Keratinocyte (primary cell): Measurements from ENCODE around the gene TECRL. TPM values are rescaled to one million over a fixed set of nuclear protein-coding genes. Genes with fewer than 3 reads are reported as not detected.

Source experiments
- DNase-seq: peaks from one replicate; pipeline ENCODE4 v3.0.0-alpha.2; 2011; ENCODE audit warnings: low read depth, missing footprints, low spot score
- FAIRE-seq: peaks from 2 replicates; lab custom pipeline; 2011; peaks lifted over from hg19 to GRCh38; lab: Jason Lieb, UNC
- H2AFZ ChIP-seq: 2 replicates; pipeline ENCODE4 v1.6.0; 2012; ENCODE audit warnings: low read length, control low read depth, inconsistent platforms; ENCODE audit not compliant: control insufficient read depth
- H3K27ac ChIP-seq: 2 replicates; pipeline ENCODE4 v1.5.1; 2011; ENCODE audit warnings: low read length; ENCODE audit not compliant: control insufficient read depth, insufficient read depth
- H3K27me3 ChIP-seq: 3 replicates; pipeline ENCODE4 v1.6.0; 2011; ENCODE audit warnings: low read length; ENCODE audit not compliant: control insufficient read depth, insufficient read depth; ENCODE audit errors: extremely low read depth
- H3K36me3 ChIP-seq, 2 experiments: 2 replicates in 1 of 2; 3 replicates in 1 of 2; pipeline ENCODE4 v1.5.1; 2011; ENCODE audit warnings: low read length in 2 of 2, mild to moderate bottlenecking in 1 of 2; ENCODE audit not compliant: control insufficient read depth in 2 of 2, insufficient read depth in 2 of 2; ENCODE audit errors: extremely low read depth in 1 of 2
- H3K4me1 ChIP-seq: 3 replicates; pipeline ENCODE4 v1.5.1; 2011; ENCODE audit warnings: low read length; ENCODE audit not compliant: control insufficient read depth, insufficient read depth; ENCODE audit errors: extremely low read depth
- H3K4me2 ChIP-seq: 3 replicates; pipeline ENCODE4 v1.6.0; 2011; ENCODE audit warnings: low read depth, low read length; ENCODE audit not compliant: control insufficient read depth, insufficient read depth; ENCODE audit errors: extremely low read depth
- H3K4me3 ChIP-seq, 3 experiments: fragments of 200-600 bp in 1 of 3; sonication (generic) in 1 of 3; 2 replicates in 2 of 3; 3 replicates in 1 of 3; pipeline ENCODE4 v1.5.1; 2011 to 2016; ENCODE audit warnings: low read length in 3 of 3, mild to moderate bottlenecking in 3 of 3, control low read depth in 2 of 3, inconsistent platforms in 1 of 3, low read depth in 1 of 3, mixed read lengths in 1 of 3, mixed run types in 1 of 3, moderate library complexity in 1 of 3; ENCODE audit not compliant: control insufficient read depth in 2 of 3, insufficient read depth in 2 of 3; ENCODE audit errors: extremely low read depth in 1 of 3
- H3K79me2 ChIP-seq: 2 replicates; pipeline ENCODE4 v1.6.0; 2012; ENCODE audit warnings: low read length; ENCODE audit not compliant: control insufficient read depth, insufficient read depth
- H3K9ac ChIP-seq: 3 replicates; pipeline ENCODE4 v1.6.0; 2011; ENCODE audit warnings: low read length; ENCODE audit not compliant: control insufficient read depth, insufficient read depth; ENCODE audit errors: extremely low read depth
- H3K9me1 ChIP-seq: 3 replicates; pipeline ENCODE4 v1.6.0; 2011; ENCODE audit warnings: low read length; ENCODE audit not compliant: control insufficient read depth, insufficient read depth; ENCODE audit errors: extremely low read depth
- H3K9me3 ChIP-seq: 2 replicates; pipeline ENCODE4 v1.5.1; 2012; ENCODE audit warnings: low read depth, low read length; ENCODE audit not compliant: control insufficient read depth
- H4K20me1 ChIP-seq: 3 replicates; pipeline ENCODE4 v1.6.0; 2011; ENCODE audit warnings: low read length; ENCODE audit not compliant: control insufficient read depth, insufficient read depth; ENCODE audit errors: extremely low read depth
- CTCF ChIP-seq, 3 experiments: IDR thresholded peaks in 1 of 3; conservative IDR thresholded peaks in 1 of 3; optimal IDR thresholded peaks in 1 of 3; 2 replicates in 2 of 3; 3 replicates in 1 of 3; pipeline versions ENCODE3 to v1.5.1; 2011; ENCODE audit warnings: low read length in 3 of 3, mild to moderate bottlenecking in 3 of 3, moderate library complexity in 2 of 3, control low read depth in 1 of 3, inconsistent platforms in 1 of 3; ENCODE audit not compliant: insufficient read depth in 2 of 3; ENCODE audit errors: extremely low read depth in 1 of 3
- EZH2 ChIP-seq: IDR thresholded peaks from one replicate; pipeline ENCODE4 v1.6.1; 2012; ENCODE audit warnings: inconsistent platforms, mild to moderate bottlenecking, low read length, moderate library complexity
- dilution Hi-C: fragments of 300-500 bp; cut with MboI; formaldehyde crosslinking; loops from one replicate; pipeline ENCODE4 v1.7.0; 2020; ENCODE audit warnings: low sequenced_read_pairs; ENCODE audit not compliant: extremely low pct_ligation_motif_present
- polyA plus RNA-seq, 5 experiments: library from polyadenylated mRNA; depleted of rRNA in 3 of 5; stranded (reverse) in 3 of 5; stranded (forward) in 1 of 5; unstranded in 1 of 5; fragments of >200 nt; gene quantifications; 1 replicate in 1 of 5; 2 replicates in 3 of 5; 3 replicates in 1 of 5; pipeline versions ENCODE4 v1.2.1 to v1.2.3, GENCODE V29; 2011 to 2012; ENCODE audit warnings: missing spikeins in 2 of 5, low read depth in 1 of 5, low replicate concordance in 1 of 5

The TECRL gene
- polyA plus RNA-seq, 1 donor (not counting 4 experiments of a cell fraction or from before 2014, with no cell fraction given), result not detected

- Histone ChIP-seq H3K27me3 (no peaks in the 10 kb centered on the region), H3K9ac (no peak overlapping the region), H3K36me3 (no peaks in the 10 kb centered on the region), H3K4me1 (no peaks in the 10 kb centered on the region), H3K4me3 (no peak overlapping the region), H3K79me2 (no peaks in the 10 kb centered on the region), H3K4me2 (no peak overlapping the region), H4K20me1 (no peaks in the 10 kb centered on the region), H3K9me3 (no peaks in the 10 kb centered on the region), H3K27ac (no peak overlapping the region), H2AFZ (no peak overlapping the region), H3K9me1 (no peaks in the 10 kb centered on the region)
- FAIRE-seq (no peak), DNase-seq (no peak)
- TF ChIP-seq EZH2 (no peak), CTCF (optimal IDR thresholded peaks at IDR 0.05 in 1 of 3, IDR thresholded peaks at IDR 0.05 in 1 of 3, conservative IDR thresholded peaks at IDR 0.05 in 1 of 3; ENCODE audit: extremely low read depth in 1 of 3, insufficient read depth in 2 of 3, low read length in 3 of 3) (no peak)
- dilution Hi-C loops, result no loop called here
These were observed 6.6 kb downstream of the TECRL start for GRCh38 chr4:64402684-64403083.

GRCh38 chr4:64399313-64400109 lies 9.7 kb downstream of the TECRL start:
- Histone ChIP-seq H3K4me1 (no peaks in the 10 kb centered on the region), H3K4me3 (no peak overlapping the region), H2AFZ (no peak overlapping the region), H3K9me3 (no peaks in the 10 kb centered on the region), H3K4me2 (no peak overlapping the region), H3K36me3 (no peaks in the 10 kb centered on the region), H3K9ac (no peak overlapping the region), H3K27ac (no peak overlapping the region), H3K27me3 (no peaks in the 10 kb centered on the region), H4K20me1 (no peaks in the 10 kb centered on the region), H3K9me1 (no peaks in the 10 kb centered on the region), H3K79me2 (no peaks in the 10 kb centered on the region)
- TF ChIP-seq CTCF (optimal IDR thresholded peaks at IDR 0.05 in 1 of 3, IDR thresholded peaks at IDR 0.05 in 1 of 3, conservative IDR thresholded peaks at IDR 0.05 in 1 of 3; ENCODE audit: extremely low read depth in 1 of 3, insufficient read depth in 2 of 3, low read length in 3 of 3) (no peak), EZH2 (no peak)
- dilution Hi-C loops, result no loop called here
- FAIRE-seq, result no peak
- no peak for DNase-seq
